HCT116 (cell line): ENCODE measurements around the gene ZZZ3. TPM values are rescaled to one million over a fixed set of nuclear protein-coding genes. Genes with fewer than 3 reads are reported as not detected.

Experiments
- ATAC-seq: fragments of 200-7000 bp; cut with Tn5 transposase; 2 replicates; pipeline ENCODE4 v1.9.1; 2020; ENCODE audit warnings: mild to moderate bottlenecking, moderate library complexity
- BruUV-seq: library from RNA; stranded (reverse); fragments of 400-500 nt; replicated peaks from 2 replicates; lab custom pipeline; 2021; lab: Mats Ljungman, UMichigan
- CTCF ChIA-PET: fragments of 300-600 bp; sonication (Branson Sonifier 250); formaldehyde crosslinking; loops from one replicate; lab custom pipeline; 2021; ENCODE audit warnings: antibody characterized with exemption; lab: Charles Lee
- POLR2A ChIA-PET: fragments of 300-600, 350-600 bp; sonication (Branson Sonifier 250); formaldehyde crosslinking; loops from one replicate; lab custom pipeline; 2021; ENCODE audit warnings: antibody characterized with exemption; lab: Charles Lee
- RAD21 ChIA-PET, 2 experiments: fragments of 300-600 bp; sonication (Branson Sonifier 250); formaldehyde crosslinking; loops; one replicate each; lab custom pipeline; 2023; ENCODE audit warnings: low total read pairs in 2 of 2; ENCODE audit not compliant: uncharacterized antibody in 2 of 2, unreplicated experiment in 2 of 2, low non-redundant PET in 1 of 2; lab: Charles Lee
- DNase-seq: peaks from one replicate; pipeline ENCODE4 v3.0.0-alpha.2; 2010; ENCODE audit warnings: low read depth, low spot score
- H2AFZ ChIP-seq: fragments of 200-600 bp; shearing (Covaris generic), sonication (generic); 2 replicates; pipeline ENCODE4 v1.6.1; 2017; ENCODE audit warnings: low read depth, mixed run types, mixed read lengths, antibody characterized with exemption, low read length; ENCODE audit not compliant: poor library complexity, severe bottlenecking
- H3K27ac ChIP-seq: 2 replicates; pipeline ENCODE4 v1.5.1; 2012; ENCODE audit warnings: low read depth, low read length
- H3K27me3 ChIP-seq: fragments of 200-600 bp; sonication (generic); 2 replicates; pipeline ENCODE4 v1.6.1; 2016; ENCODE audit warnings: mixed run types, low read length, mixed read lengths; ENCODE audit not compliant: insufficient read depth
- H3K36me3 ChIP-seq, 2 experiments: fragments of 200-500 bp in 1 of 2; fragments of 200-600 bp in 1 of 2; sonication (Bioruptor generic) in 1 of 2; sonication (generic) in 1 of 2; 2 replicates each; pipeline versions ENCODE4 v1.5.1 to v1.6.1; 2014 to 2016; ENCODE audit warnings: low read length in 2 of 2, inconsistent platforms in 1 of 2, mixed read lengths in 1 of 2, mixed run types in 1 of 2; ENCODE audit not compliant: insufficient read depth in 2 of 2, control insufficient read depth in 1 of 2
- H3K4me1 ChIP-seq, 2 experiments: fragments of 200-600 bp in 1 of 2; sonication (generic) in 1 of 2; 2 replicates each; pipeline versions ENCODE4 v1.5.1 to v1.6.1; 2012 to 2017; ENCODE audit warnings: low read length in 2 of 2, inconsistent platforms in 1 of 2, mild to moderate bottlenecking in 1 of 2, mixed read lengths in 1 of 2, mixed run types in 1 of 2, moderate library complexity in 1 of 2; ENCODE audit not compliant: insufficient read depth in 2 of 2, control insufficient read depth in 1 of 2
- H3K4me2 ChIP-seq: fragments of 200-600 bp; sonication (generic); 2 replicates; pipeline ENCODE4 v1.6.1; 2017; ENCODE audit warnings: mixed run types, low read length, mixed read lengths
- H3K4me3 ChIP-seq, 2 experiments: fragments of 200-600 bp in 1 of 2; sonication (generic) in 1 of 2; replicated peaks in 1 of 2; 2 replicates each; pipeline ENCODE4 v1.5.1; 2011 to 2016; ENCODE audit warnings: low read length in 2 of 2, control low read depth in 1 of 2, low read depth in 1 of 2, mild to moderate bottlenecking in 1 of 2, mixed read lengths in 1 of 2, mixed run types in 1 of 2
- H3K79me2 ChIP-seq: fragments of 200-600 bp; sonication (generic); 2 replicates; pipeline ENCODE4 v1.6.1; 2017; ENCODE audit warnings: mild to moderate bottlenecking, mixed run types, low read length, moderate library complexity, mixed read lengths; ENCODE audit not compliant: insufficient read depth
- H3K9ac ChIP-seq: fragments of 200-600 bp; sonication (generic); 2 replicates; pipeline ENCODE4 v1.6.1; 2016; ENCODE audit warnings: low read length, mixed read lengths
- H3K9me2 ChIP-seq: fragments of 200-600 bp; sonication (generic), shearing (Covaris generic); 2 replicates; pipeline ENCODE4 v1.6.1; 2017; ENCODE audit warnings: mixed run types, mild to moderate bottlenecking, moderate library complexity; ENCODE audit not compliant: insufficient read depth
- H3K9me3 ChIP-seq, 2 experiments: fragments of 200-500 bp in 1 of 2; fragments of 200-600 bp in 1 of 2; sonication (Bioruptor generic) in 1 of 2; sonication (generic) in 1 of 2; 2 replicates each; pipeline ENCODE4 v1.6.1; 2014 to 2017; ENCODE audit warnings: low read length in 2 of 2, mixed read lengths in 2 of 2, inconsistent platforms in 1 of 2, low read depth in 1 of 2, mild to moderate bottlenecking in 1 of 2, mixed run types in 1 of 2, moderate library complexity in 1 of 2; ENCODE audit not compliant: control insufficient read depth in 1 of 2, insufficient read depth in 1 of 2
- H4K20me1 ChIP-seq: fragments of 200-600 bp; sonication (generic), shearing (Covaris generic); 2 replicates; pipeline ENCODE4 v1.6.1; 2017; ENCODE audit warnings: mixed run types, mild to moderate bottlenecking, moderate library complexity; ENCODE audit not compliant: insufficient read depth
- ATF3 ChIP-seq: IDR thresholded peaks from 2 replicates; pipeline ENCODE4 v1.6.1; 2012
- CBX3 ChIP-seq: IDR thresholded peaks from 2 replicates; pipeline ENCODE4 v1.6.1; 2012; ENCODE audit warnings: low read depth
- CEBPB ChIP-seq: IDR thresholded peaks from 2 replicates; pipeline ENCODE4 v1.6.1; 2012; ENCODE audit warnings: low read depth
- CTCF ChIP-seq, 3 experiments: fragments of 200-600 bp in 1 of 3; sonication (generic) in 1 of 3; IDR thresholded peaks in 2 of 3; conservative IDR thresholded peaks in 1 of 3; 2 replicates each; pipeline ENCODE4 v1.5.1; 2012 to 2017; ENCODE audit warnings: low read depth in 2 of 3, low read length in 2 of 3, antibody characterized with exemption in 1 of 3, borderline replicate concordance in 1 of 3, control low read depth in 1 of 3, mild to moderate bottlenecking in 1 of 3, mixed read lengths in 1 of 3, mixed run types in 1 of 3, moderate library complexity in 1 of 3; ENCODE audit not compliant: insufficient read depth in 1 of 3
- EGR1 ChIP-seq: IDR thresholded peaks from 2 replicates; pipeline ENCODE4 v1.6.1; 2012; ENCODE audit warnings: low read depth
- EZH2phosphoT487 ChIP-seq: fragments of 200-600 bp; IDR thresholded peaks from 2 replicates; pipeline ENCODE4 v1.6.1; 2018; ENCODE audit warnings: antibody characterized with exemption, borderline replicate concordance
- MAX ChIP-seq: IDR thresholded peaks from 2 replicates; pipeline ENCODE4 v1.6.1; 2012
- POLR2A ChIP-seq: IDR thresholded peaks from 2 replicates; pipeline ENCODE4 v1.7.0; 2011; ENCODE audit warnings: borderline replicate concordance; ENCODE audit not compliant: insufficient read depth, insufficient read length; ENCODE audit errors: extremely low read depth
- RAD21 ChIP-seq: IDR thresholded peaks from 2 replicates; pipeline ENCODE4 v1.6.1; 2012; ENCODE audit warnings: low read depth, mild to moderate bottlenecking
- REST ChIP-seq: IDR thresholded peaks from 2 replicates; pipeline ENCODE4 v1.6.1; 2012; ENCODE audit warnings: low read depth
- SP1 ChIP-seq: IDR thresholded peaks from 2 replicates; pipeline ENCODE4 v1.6.1; 2012; ENCODE audit warnings: low read depth
- SRF ChIP-seq: IDR thresholded peaks from 2 replicates; pipeline ENCODE4 v1.6.1; 2012; ENCODE audit warnings: low read depth
- TCF7L2 ChIP-seq: IDR thresholded peaks from 2 replicates; pipeline ENCODE4 v1.7.0; 2011; ENCODE audit warnings: borderline replicate concordance, inconsistent platforms; ENCODE audit not compliant: insufficient read depth, insufficient read length; ENCODE audit errors: extremely low read depth
- ZBTB33 ChIP-seq: IDR thresholded peaks from 2 replicates; pipeline ENCODE4 v1.6.1; 2011; ENCODE audit warnings: mild to moderate bottlenecking, low read length, moderate library complexity; ENCODE audit not compliant: insufficient replicate concordance; ENCODE audit errors: extremely low read depth
- ZFX ChIP-seq: fragments of 450-650 bp; IDR thresholded peaks from 2 replicates; pipeline ENCODE4 v1.6.1; 2017
- ZNF274 ChIP-seq: fragments of 200-500 bp; sonication (Bioruptor generic); IDR thresholded peaks from 2 replicates; pipeline ENCODE4 v1.6.1; 2014; ENCODE audit warnings: mild to moderate bottlenecking, low read depth, low read length, inconsistent platforms
- intact Hi-C: fragments of 100-400 bp; cut with micrococcal nuclease; formaldehyde crosslinking; loops from 2 replicates; pipeline ENCODE4 v1.10.0; 2022
- total RNA-seq: library from RNA; stranded (reverse); gene quantifications from one replicate; pipeline ENCODE4 v1.2.1, GENCODE V29; 2021; ENCODE audit not compliant: unreplicated experiment

Gene ZZZ3
- total RNA-seq, 1 experiment from 2014 or later: 48.9 TPM

GRCh38 chr1:77658271-77658670 lies 24.2 kb downstream of the ZZZ3 start:
- ATAC-seq: no peak
- Histone ChIP-seq H4K20me1 (peaks cover 3% of the 10 kb centered on the region; the same call in 1 of the 2 replicates), H3K4me2 (no peak overlapping the region), H3K36me3 (no peaks in the 10 kb centered on the region), H2AFZ (no peak overlapping the region), H3K27ac (no peak overlapping the region), H3K4me1 (0 out of 4 replicates have a peak, but pooled peaks cover 0 to 4% of the 10 kb centered on the region in 2 experiments), H3K79me2 (peaks cover 99% of the 10 kb centered on the region), H3K4me3 (no peak overlapping the region), H3K9me2 (no peaks in the 10 kb centered on the region), H3K9me3 (no peaks in the 10 kb centered on the region), H3K27me3 (no peaks in the 10 kb centered on the region), H3K9ac (no peak overlapping the region)
- DNase-seq: no peak
- TF ChIP-seq TCF7L2 (no peak), ZFX (no peak), POLR2A (no peak), MAX (no peak), CTCF (IDR thresholded peaks at IDR 0.05 in 2 of 3, conservative IDR thresholded peaks at IDR 0.05 in 1 of 3; ENCODE audit: borderline replicate concordance in 1 of 3, insufficient read depth in 1 of 3, low read depth in 2 of 3, low read length in 2 of 3) (no peak), SP1 (no peak), ZBTB33 (no peak), RAD21 (no peak), SRF (no peak), EZH2phosphoT487 (no peak), CEBPB (no peak), CBX3 (no peak), REST (no peak), ZNF274 (no peak), ATF3 (no peak), EGR1 (no peak)
- CTCF ChIA-PET: no interaction called here
- POLR2A ChIA-PET: no interaction called here
- no TSS peak for BruUV-seq
- RAD21 ChIA-PET: no interaction called here
- intact Hi-C loops: no loop called here
